Endothelial cell of umbilical vein (primary cell): ENCODE measurements around the gene SCYL2. TPM values are rescaled to one million over a fixed set of nuclear protein-coding genes. Genes with fewer than 3 reads are reported as not detected.

Experiments used
- BruUV-seq: library from RNA; stranded (reverse); fragments of 400-500 nt; replicated peaks from 2 replicates; lab custom pipeline; 2021; lab: Mats Ljungman, UMichigan
- CTCF ChIA-PET: fragments of 300-600, 350-600 bp; sonication (Branson Sonifier 250); formaldehyde crosslinking; loops from one replicate; lab custom pipeline; 2021; ENCODE audit warnings: antibody characterized with exemption, inconsistent platforms; lab: Charles Lee
- POLR2A ChIA-PET: fragments of 300-600, 350-600 bp; sonication (Branson Sonifier 250); formaldehyde crosslinking; loops from one replicate; lab custom pipeline; 2021; ENCODE audit warnings: antibody characterized with exemption, inconsistent platforms; lab: Charles Lee
- DNase-seq: peaks from one replicate; pipeline ENCODE4 v3.0.0-alpha.2; 2011; ENCODE audit warnings: low read depth, low spot score
- FAIRE-seq: peaks from 2 replicates; lab custom pipeline; 2011; peaks lifted over from hg19 to GRCh38; lab: Jason Lieb, UNC
- H2AFZ ChIP-seq: 2 replicates; pipeline ENCODE4 v1.6.0; 2012; ENCODE audit warnings: low read depth, low read length, control low read depth, inconsistent platforms
- H3K27ac ChIP-seq: 2 replicates; pipeline ENCODE4 v1.5.1; 2011; ENCODE audit warnings: low read depth, mild to moderate bottlenecking, control low read depth, low read length, moderate library complexity; ENCODE audit not compliant: insufficient read depth
- H3K27me3 ChIP-seq, 2 experiments: 2 replicates each; pipeline versions ENCODE4 v1.6.0 to v1.6.1; 2011; ENCODE audit warnings: low read length in 2 of 2, mixed read lengths in 1 of 2; ENCODE audit not compliant: control insufficient read depth in 2 of 2, insufficient read depth in 2 of 2
- H3K36me3 ChIP-seq, 2 experiments: 2 replicates in 1 of 2; 3 replicates in 1 of 2; pipeline ENCODE4 v1.5.1; 2011; ENCODE audit warnings: low read length in 2 of 2, mild to moderate bottlenecking in 1 of 2, moderate library complexity in 1 of 2; ENCODE audit not compliant: control insufficient read depth in 2 of 2, insufficient read depth in 2 of 2; ENCODE audit errors: extremely low read depth in 1 of 2
- H3K4me1 ChIP-seq: 3 replicates; pipeline ENCODE4 v1.5.1; 2011; ENCODE audit warnings: mild to moderate bottlenecking, low read length; ENCODE audit not compliant: control insufficient read depth, insufficient read depth; ENCODE audit errors: extremely low read depth
- H3K4me2 ChIP-seq: 2 replicates; pipeline ENCODE4 v1.6.1; 2011; ENCODE audit warnings: low read length, control low read depth, mixed read lengths; ENCODE audit not compliant: insufficient read depth
- H3K4me3 ChIP-seq, 3 experiments: fragments of 200-600 bp in 1 of 3; sonication (generic), shearing (Covaris generic) in 1 of 3; replicated peaks in 1 of 3; 2 replicates each; pipeline ENCODE4 v1.5.1; 2011 to 2016; ENCODE audit warnings: control low read depth in 3 of 3, low read length in 3 of 3, mild to moderate bottlenecking in 2 of 3, inconsistent platforms in 1 of 3, low read depth in 1 of 3, moderate library complexity in 1 of 3; ENCODE audit not compliant: insufficient read depth in 1 of 3
- H3K79me2 ChIP-seq: 2 replicates; pipeline ENCODE4 v1.6.0; 2012; ENCODE audit warnings: low read length, inconsistent platforms; ENCODE audit not compliant: control insufficient read depth, insufficient read depth
- H3K9ac ChIP-seq: replicated peaks from 2 replicates; pipeline ENCODE3; 2011; ENCODE audit warnings: low read length, control low read depth; ENCODE audit not compliant: insufficient read depth; ENCODE audit errors: extremely low read depth
- H3K9me1 ChIP-seq: replicated peaks from 3 replicates; pipeline ENCODE4 v1.6.0; 2011; ENCODE audit warnings: mild to moderate bottlenecking, low read length; ENCODE audit not compliant: control insufficient read depth, insufficient read depth; ENCODE audit errors: extremely low read depth
- H3K9me3 ChIP-seq: replicated peaks from 2 replicates; pipeline ENCODE4 v1.5.1; 2012; ENCODE audit warnings: low read length, inconsistent platforms; ENCODE audit not compliant: control insufficient read depth, insufficient read depth
- H4K20me1 ChIP-seq: replicated peaks from 2 replicates; pipeline ENCODE3; 2011; ENCODE audit warnings: mild to moderate bottlenecking, low read length; ENCODE audit not compliant: control insufficient read depth, insufficient read depth; ENCODE audit errors: extremely low read depth
- POLR2AphosphoS5 ChIP-seq: IDR thresholded peaks from 2 replicates; pipeline ENCODE4 v1.6.1; 2012; ENCODE audit warnings: low read depth, mild to moderate bottlenecking, control low read depth, low read length, moderate library complexity; ENCODE audit not compliant: insufficient read depth
- dilution Hi-C: fragments of 300-500 bp; cut with MboI; formaldehyde crosslinking; loops from one replicate; pipeline ENCODE4 v1.15.0; 2019; ENCODE audit warnings: low sequenced_read_pairs; ENCODE audit not compliant: extremely low pct_ligation_motif_present
- intact Hi-C: fragments of 100-400 bp; cut with micrococcal nuclease; formaldehyde crosslinking; loops from one replicate; pipeline ENCODE4 v1.10.0; 2022
- polyA plus RNA-seq, 4 experiments: library from polyadenylated mRNA; depleted of rRNA in 3 of 4; stranded (reverse) in 3 of 4; unstranded in 1 of 4; fragments of >200 nt; gene quantifications; 2 replicates each; pipeline versions ENCODE4 v1.2.1 to v1.2.3, GENCODE V29; 2011 to 2012; ENCODE audit warnings: missing spikeins in 1 of 4
- total RNA-seq: library from RNA; stranded (reverse); gene quantifications from 2 replicates; pipeline ENCODE4 v1.2.3, GENCODE V29; 2021
- TF ChIP-seq, protein P1 (sequence below): IDR thresholded peaks from 2 replicates; pipeline ENCODE4 v1.6.1; 2011; ENCODE audit not compliant: insufficient read depth, insufficient read length

SCYL2 gene
- total and polyA plus RNA-seq, 2 donors (not counting 3 experiments of a cell fraction or from before 2014, with no cell fraction given), result 12.5 to 41.4 TPM

DNA sequence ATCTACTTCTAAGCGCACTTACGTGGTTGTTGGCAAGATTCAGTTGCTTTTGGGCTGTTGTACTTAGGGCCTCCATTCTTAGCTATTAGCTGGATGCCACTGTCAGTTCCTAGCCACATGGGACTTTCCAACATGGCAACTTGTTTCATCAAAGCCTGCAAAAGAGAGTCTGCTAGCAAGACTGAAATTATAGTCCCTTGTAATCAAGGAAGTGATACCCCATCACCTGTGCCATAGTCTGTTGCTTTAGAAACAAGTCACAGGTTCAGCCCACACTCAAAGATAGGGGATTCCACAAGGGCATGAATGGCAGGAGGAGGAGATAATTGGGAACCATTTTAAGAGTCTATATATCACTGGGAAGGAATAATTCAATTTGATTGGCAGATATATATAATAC lies 62.8 kb downstream of the SCYL2 start:
- H3K36me3 ChIP-seq, result peaks cover 3 to 4% of the 10 kb centered on the region in 2 experiments
- dilution Hi-C loops (no loop called here), intact Hi-C loops (loop anchor here (10.0 kb wide), 1 partner anchor 275 kb away; no protein-coding TSS in a partner anchor)
- H2AFZ ChIP-seq, result no peak overlapping the region
- BruUV-seq, result no TSS peak
- H4K20me1 ChIP-seq, result no peaks in the 10 kb centered on the region
- H3K27ac ChIP-seq, result no peak overlapping the region
- no peak overlapping the region for H3K9ac ChIP-seq
- TF ChIP-seq POLR2AphosphoS5, result no peak
- H3K4me1 ChIP-seq, result no peaks in the 10 kb centered on the region
- no peaks in the 10 kb centered on the region for H3K27me3 ChIP-seq
- no peaks in the 10 kb centered on the region for H3K9me1 ChIP-seq
- CTCF ChIA-PET, result no interaction called here
- FAIRE-seq, result no peak
- H3K79me2 ChIP-seq, result no peaks in the 10 kb centered on the region
- H3K4me3 ChIP-seq, result no peak overlapping the region
- no peak overlapping the region for H3K4me2 ChIP-seq
- POLR2A ChIA-PET, result no interaction called here
- H3K9me3 ChIP-seq, result no peaks in the 10 kb centered on the region
- DNase-seq, result no peak

DNA sequence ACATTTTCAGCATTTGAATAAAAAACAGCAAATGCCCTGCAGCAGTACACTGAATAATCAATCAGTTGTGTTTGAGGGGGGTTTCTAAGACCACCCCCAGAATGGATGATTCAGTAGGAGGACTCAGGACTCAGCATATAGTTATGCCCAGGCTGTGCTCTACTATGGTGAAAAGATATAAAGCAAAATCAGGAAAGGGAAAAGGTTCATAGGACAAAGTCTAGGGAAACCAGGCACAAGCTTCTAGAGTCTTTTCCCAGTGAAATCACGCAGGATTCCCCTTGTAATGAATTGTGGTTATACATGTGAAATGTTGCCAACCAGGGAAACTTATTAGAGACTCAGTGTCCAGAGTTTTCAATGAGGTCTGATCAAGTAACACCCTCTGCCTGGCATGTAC lies 64.9 kb downstream of the SCYL2 start:
- ChIA-PET CTCF (interaction anchor here (0.7 kb wide), 1 partner anchor 16 kb away, joined by 3 read pairs; no protein-coding TSS in a partner anchor), POLR2A (no interaction called here)
- no peak overlapping the region for H2AFZ ChIP-seq
- dilution Hi-C loops (no loop called here), intact Hi-C loops (no loop called here)
- TF ChIP-seq, protein P1, sequence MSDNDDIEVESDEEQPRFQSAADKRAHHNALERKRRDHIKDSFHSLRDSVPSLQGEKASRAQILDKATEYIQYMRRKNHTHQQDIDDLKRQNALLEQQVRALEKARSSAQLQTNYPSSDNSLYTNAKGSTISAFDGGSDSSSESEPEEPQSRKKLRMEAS, result no peak
- no peaks in the 10 kb centered on the region for H3K4me1 ChIP-seq
- H4K20me1 ChIP-seq, result no peaks in the 10 kb centered on the region
- no peaks in the 10 kb centered on the region for H3K9me3 ChIP-seq
- no peaks in the 10 kb centered on the region for H3K27me3 ChIP-seq
- H3K4me3 ChIP-seq, result no peak overlapping the region
- H3K79me2 ChIP-seq, result no peaks in the 10 kb centered on the region
- no peak overlapping the region for H3K9ac ChIP-seq
- DNase-seq (no peak), FAIRE-seq (no peak)
- no peaks in the 10 kb centered on the region for H3K9me1 ChIP-seq
- no peak overlapping the region for H3K4me2 ChIP-seq
- no peak overlapping the region for H3K27ac ChIP-seq
- H3K36me3 ChIP-seq, result peaks cover 3 to 5% of the 10 kb centered on the region in 2 experiments
- BruUV-seq, result no TSS peak
